ENCODE data around the gene SNX1. TPM values are rescaled to one million over a fixed set of nuclear protein-coding genes. Genes with fewer than 3 reads are reported as not detected.

SNX1 gene
- total RNA-seq, 1 donor, result 55.0 TPM

- no peak for DNase-seq (ENCODE audit: low read depth)
- H3K4me3 ChIP-seq (ENCODE audit: low read depth, low read length), result no peak overlapping the region
- no peak for TF ChIP-seq CTCF (IDR thresholded peaks at IDR 0.05; ENCODE audit: insufficient read depth, low read length)
These were observed 46.2 kb downstream of the SNX1 start for GRCh38 chr15:64141798-64142512.

GRCh38 chr15:64143276-64143675 is 47.5 kb downstream of the SNX1 start:
- H3K4me3 ChIP-seq (ENCODE audit: low read depth, low read length), result no peak overlapping the region
- DNase-seq (ENCODE audit: low read depth), result no peak
- no peak for TF ChIP-seq CTCF (IDR thresholded peaks at IDR 0.05; ENCODE audit: insufficient read depth, low read length)

GRCh38 chr15:64144192-64144564 is 48.4 kb downstream of the SNX1 start:
- no peak for DNase-seq (ENCODE audit: low read depth)
- no peak overlapping the region for H3K4me3 ChIP-seq (ENCODE audit: low read depth, low read length)
- no peak for TF ChIP-seq CTCF (IDR thresholded peaks at IDR 0.05; ENCODE audit: insufficient read depth, low read length)

GRCh38 chr15:64144565-64145281 is 48.9 kb downstream of the SNX1 start:
- no peak overlapping the region for H3K4me3 ChIP-seq (ENCODE audit: low read depth, low read length)
- DNase-seq (ENCODE audit: low read depth), result no peak
- TF ChIP-seq CTCF (IDR thresholded peaks at IDR 0.05; ENCODE audit: insufficient read depth, low read length), result no peak

- no peak for DNase-seq (ENCODE audit: low read depth)
- H3K4me3 ChIP-seq (ENCODE audit: low read depth, low read length), result no peak overlapping the region
- no peak for TF ChIP-seq CTCF (IDR thresholded peaks at IDR 0.05; ENCODE audit: insufficient read depth, low read length)
These were observed 50.3 kb downstream of the SNX1 start for GRCh38 chr15:64146041-64146440.

- TF ChIP-seq CTCF (IDR thresholded peaks at IDR 0.05; ENCODE audit: insufficient read depth, low read length), result no peak
- DNase-seq (ENCODE audit: low read depth), result no peak
These were observed 50.7 kb downstream of the SNX1 start for GRCh38 chr15:64146520-64146884.

More at GRCh38 chr15:64146520-64146884, 50.7 kb downstream of the SNX1 start:
- no peak overlapping the region for H3K4me3 ChIP-seq (ENCODE audit: low read depth, low read length)
